ENCODE measurements around the gene SLC6A16. TPM values are rescaled to one million over a fixed set of nuclear protein-coding genes. Genes with fewer than 3 reads are reported as not detected.

SLC6A16 gene
- total and polyA plus RNA-seq, 2 of the 8 experiments (the other 6 are each of a cell fraction or from before 2014, with no cell fraction given) = 1.1 to 1.5 TPM

DNA sequence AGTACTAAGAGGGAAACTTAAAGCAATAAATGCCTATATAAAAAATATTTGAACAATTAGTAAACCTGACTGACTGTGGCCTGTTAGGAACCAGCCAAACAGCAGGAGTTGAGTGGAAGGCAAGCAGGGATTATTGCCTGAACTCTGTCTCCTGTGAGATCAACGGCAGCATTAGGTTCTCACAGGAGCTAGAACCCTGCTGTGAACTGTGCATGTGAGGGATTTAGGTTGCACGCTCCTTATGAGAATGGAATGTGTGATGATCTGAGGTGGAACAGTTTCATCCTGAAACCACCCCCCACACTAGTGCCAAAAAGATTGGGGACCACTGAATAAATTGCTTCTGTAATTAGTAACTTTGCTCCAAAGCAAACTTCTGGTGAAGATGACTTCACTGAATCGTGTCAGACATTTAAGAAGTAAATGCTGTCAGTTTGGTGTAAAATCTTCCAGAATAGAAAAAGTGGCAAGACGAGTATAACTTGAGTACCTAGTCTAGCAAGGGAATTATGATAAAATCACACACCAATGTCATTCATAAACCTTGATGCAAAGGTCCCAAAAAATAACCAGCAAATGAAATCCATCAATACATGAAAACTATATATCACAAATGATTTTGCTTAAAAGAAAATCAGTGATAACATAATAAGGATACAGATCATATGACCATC lies 53.8 kb downstream of the SLC6A16 start (continued):
- TF ChIP-seq SUZ12 (IDR thresholded peaks at IDR 0.05; ENCODE audit: low read length) (no peak), EP300 (IDR thresholded peaks at IDR 0.05; ENCODE audit: borderline replicate concordance in 1 of 2, low read depth in 2 of 2, low read length in 2 of 2) (no peak), GTF2F1 (IDR thresholded peaks at IDR 0.05; ENCODE audit: borderline replicate concordance, low read depth, low read length) (no peak), TBP (IDR thresholded peaks at IDR 0.05; ENCODE audit: low read depth, low read length) (no peak)

All from H1 (cell line).